Measurements from ENCODE around the gene CD160.

Gene CD160

GRCh38 chr1:145696630-145696960 is 22.7 kb upstream of the CD160 start (continued):
- TF ChIP-seq TSHZ2 (CRISPR knock-in tag; IDR thresholded peaks at IDR 0.05): no peak
- TF ChIP-seq ZC3H10 (CRISPR knock-in tag; IDR thresholded peaks at IDR 0.05): no peak
- no peak for TF ChIP-seq PPARA (CRISPR knock-in tag; IDR thresholded peaks at IDR 0.05; ENCODE audit: borderline replicate concordance)
- no peak for TF ChIP-seq BACH2 (CRISPR knock-in tag; IDR thresholded peaks at IDR 0.05; ENCODE audit: borderline replicate concordance)
- TF ChIP-seq ZNF8 (CRISPR knock-in tag; IDR thresholded peaks at IDR 0.05): no peak
- TF ChIP-seq, protein P1, sequence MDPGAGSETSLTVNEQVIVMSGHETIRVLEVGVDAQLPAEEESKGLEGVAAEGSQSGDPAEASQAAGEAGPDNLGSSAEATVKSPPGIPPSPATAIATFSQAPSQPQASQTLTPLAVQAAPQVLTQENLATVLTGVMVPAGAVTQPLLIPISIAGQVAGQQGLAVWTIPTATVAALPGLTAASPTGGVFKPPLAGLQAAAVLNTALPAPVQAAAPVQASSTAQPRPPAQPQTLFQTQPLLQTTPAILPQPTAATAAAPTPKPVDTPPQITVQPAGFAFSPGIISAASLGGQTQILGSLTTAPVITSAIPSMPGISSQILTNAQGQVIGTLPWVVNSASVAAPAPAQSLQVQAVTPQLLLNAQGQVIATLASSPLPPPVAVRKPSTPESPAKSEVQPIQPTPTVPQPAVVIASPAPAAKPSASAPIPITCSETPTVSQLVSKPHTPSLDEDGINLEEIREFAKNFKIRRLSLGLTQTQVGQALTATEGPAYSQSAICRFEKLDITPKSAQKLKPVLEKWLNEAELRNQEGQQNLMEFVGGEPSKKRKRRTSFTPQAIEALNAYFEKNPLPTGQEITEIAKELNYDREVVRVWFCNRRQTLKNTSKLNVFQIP (CRISPR knock-in tag; IDR thresholded peaks at IDR 0.05; ENCODE audit: borderline replicate concordance, low read depth): no peak
- no peak for TF ChIP-seq CSRNP3 (CRISPR knock-in tag; IDR thresholded peaks at IDR 0.05)
- no peak for TF ChIP-seq ESRRG (CRISPR knock-in tag; IDR thresholded peaks at IDR 0.05)
- TF ChIP-seq OSR1 (CRISPR knock-in tag; IDR thresholded peaks at IDR 0.05): no peak
- no peak for TF ChIP-seq TCF4 (CRISPR knock-in tag; IDR thresholded peaks at IDR 0.05; ENCODE audit: borderline replicate concordance)

DNA sequence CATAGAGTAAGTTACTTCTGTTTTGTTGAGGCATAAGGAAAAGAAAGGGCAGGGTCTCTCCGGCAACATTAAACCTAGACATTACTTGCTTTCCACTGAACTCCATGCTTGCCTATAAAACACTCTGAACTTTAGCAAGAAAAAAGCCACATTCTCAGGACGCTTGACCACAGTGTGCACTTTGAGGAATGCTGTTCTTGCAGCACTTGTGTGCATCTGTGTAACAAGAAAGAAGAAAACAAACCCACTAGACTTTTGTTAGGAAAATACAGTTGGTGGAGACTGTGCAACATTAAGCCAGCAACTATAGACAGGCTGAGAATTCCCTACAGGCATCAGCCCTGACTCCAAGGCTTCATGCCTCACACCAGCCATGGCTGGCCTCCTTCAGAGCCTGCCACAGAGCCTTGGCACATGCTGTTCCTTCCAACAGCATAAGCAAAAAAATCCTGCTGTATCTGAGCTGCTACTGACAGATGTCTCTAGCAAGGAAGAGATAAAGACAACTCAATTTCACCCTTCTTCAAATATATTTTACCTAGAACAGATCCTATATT is 17.9 kb upstream of the CD160 start:
- no peak for ATAC-seq
- TF ChIP-seq ZC3H10 (CRISPR knock-in tag; IDR thresholded peaks at IDR 0.05) (no peak), ZFP30 (CRISPR knock-in tag; IDR thresholded peaks at IDR 0.05) (no peak), ZFP3 (CRISPR knock-in tag; IDR thresholded peaks at IDR 0.05) (no peak), ZNF565 (CRISPR knock-in tag; conservative IDR thresholded peaks at IDR 0.05; ENCODE audit: low read depth) (no peak), CSRNP3 (CRISPR knock-in tag; IDR thresholded peaks at IDR 0.05) (no peak), CSDC2 (CRISPR knock-in tag; IDR thresholded peaks at IDR 0.05) (no peak), ESRRG (CRISPR knock-in tag; IDR thresholded peaks at IDR 0.05) (no peak), SNAI2 (CRISPR knock-in tag; IDR thresholded peaks at IDR 0.05) (no peak), PPARA (CRISPR knock-in tag; IDR thresholded peaks at IDR 0.05; ENCODE audit: borderline replicate concordance) (no peak), TSHZ2 (CRISPR knock-in tag; IDR thresholded peaks at IDR 0.05) (no peak), CREB5 (CRISPR knock-in tag; IDR thresholded peaks at IDR 0.05; ENCODE audit: low read depth) (no peak), TOX (CRISPR knock-in tag; IDR thresholded peaks at IDR 0.05; ENCODE audit: borderline replicate concordance) (no peak), GLIS3 (CRISPR knock-in tag; IDR thresholded peaks at IDR 0.05) (no peak)
- TF ChIP-seq, protein P2, sequence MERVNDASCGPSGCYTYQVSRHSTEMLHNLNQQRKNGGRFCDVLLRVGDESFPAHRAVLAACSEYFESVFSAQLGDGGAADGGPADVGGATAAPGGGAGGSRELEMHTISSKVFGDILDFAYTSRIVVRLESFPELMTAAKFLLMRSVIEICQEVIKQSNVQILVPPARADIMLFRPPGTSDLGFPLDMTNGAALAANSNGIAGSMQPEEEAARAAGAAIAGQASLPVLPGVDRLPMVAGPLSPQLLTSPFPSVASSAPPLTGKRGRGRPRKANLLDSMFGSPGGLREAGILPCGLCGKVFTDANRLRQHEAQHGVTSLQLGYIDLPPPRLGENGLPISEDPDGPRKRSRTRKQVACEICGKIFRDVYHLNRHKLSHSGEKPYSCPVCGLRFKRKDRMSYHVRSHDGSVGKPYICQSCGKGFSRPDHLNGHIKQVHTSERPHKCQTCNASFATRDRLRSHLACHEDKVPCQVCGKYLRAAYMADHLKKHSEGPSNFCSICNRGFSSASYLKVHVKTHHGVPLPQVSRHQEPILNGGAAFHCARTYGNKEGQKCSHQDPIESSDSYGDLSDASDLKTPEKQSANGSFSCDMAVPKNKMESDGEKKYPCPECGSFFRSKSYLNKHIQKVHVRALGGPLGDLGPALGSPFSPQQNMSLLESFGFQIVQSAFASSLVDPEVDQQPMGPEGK (CRISPR knock-in tag; IDR thresholded peaks at IDR 0.05; ENCODE audit: borderline replicate concordance): no peak

Data from SK-N-SH treated with all-trans-retinoic acid at 6 μM for 48 hours (cell line).